GM23338 (cell line): Measurements from ENCODE around the gene ABCB8. TPM values are rescaled to one million over a fixed set of nuclear protein-coding genes. Genes with fewer than 3 reads are reported as not detected.

Source experiments
- ATAC-seq: fragments of 200-7000 bp; cut with Tn5 transposase; 3 replicates; pipeline ENCODE4 v1.9.1; 2020
- DNase-seq: peaks from one replicate; pipeline ENCODE4 v3.0.0-alpha.2; 2015; ENCODE audit warnings: low spot score
- H2AFZ ChIP-seq: fragments of 200-600 bp; sonication (generic); 2 replicates; pipeline ENCODE4 v1.8.0; 2016; ENCODE audit warnings: antibody characterized with exemption, mild to moderate bottlenecking, moderate library complexity
- H3F3A ChIP-seq: fragments of 200-600 bp; sonication (generic); replicated peaks from 2 replicates; pipeline ENCODE4 v1.8.0; 2017; ENCODE audit warnings: antibody characterized with exemption, mixed run types, low read depth
- H3K27ac ChIP-seq: fragments of 200-600 bp; sonication (generic); 2 replicates; pipeline ENCODE4 v1.6.1; 2016; ENCODE audit warnings: low read depth
- H3K27me3 ChIP-seq: fragments of 200-600 bp; sonication (generic); 2 replicates; pipeline ENCODE4 v1.8.0; 2016; ENCODE audit warnings: mild to moderate bottlenecking, mixed run types, moderate library complexity; ENCODE audit not compliant: insufficient read depth
- H3K36me3 ChIP-seq: fragments of 200-600 bp; sonication (generic); 2 replicates; pipeline ENCODE4 v1.8.0; 2016; ENCODE audit warnings: mild to moderate bottlenecking; ENCODE audit not compliant: insufficient read depth
- H3K4me1 ChIP-seq: fragments of 200-600 bp; sonication (generic); 2 replicates; pipeline ENCODE4 v1.8.0; 2016; ENCODE audit warnings: mild to moderate bottlenecking, moderate library complexity; ENCODE audit not compliant: insufficient read depth
- H3K4me2 ChIP-seq: fragments of 200-600 bp; sonication (generic); 2 replicates; pipeline ENCODE4 v1.7.1; 2017; ENCODE audit warnings: mixed run types
- H3K4me3 ChIP-seq: fragments of 200-600 bp; sonication (generic); 2 replicates; pipeline ENCODE4 v1.6.1; 2016; ENCODE audit warnings: mixed run types
- H3K79me2 ChIP-seq: fragments of 200-600 bp; sonication (generic); replicated peaks from 2 replicates; pipeline ENCODE4 v1.8.0; 2017; ENCODE audit warnings: mild to moderate bottlenecking; ENCODE audit not compliant: insufficient read depth
- H3K9me2 ChIP-seq: fragments of 200-600 bp; sonication (generic); 2 replicates; pipeline ENCODE4 v1.8.0; 2017; ENCODE audit not compliant: insufficient read depth
- H4K20me1 ChIP-seq: fragments of 200-600 bp; sonication (generic); replicated peaks from 2 replicates; pipeline ENCODE4 v1.8.0; 2017; ENCODE audit warnings: mild to moderate bottlenecking; ENCODE audit not compliant: insufficient read depth
- H3K27ac Mint-ChIP-seq: 2 replicates; pipeline ENCODE4 v1.8.0; 2020; ENCODE audit warnings: inconsistent platforms, mild to moderate bottlenecking, moderate library complexity, mixed read lengths
- H3K27me3 Mint-ChIP-seq: 3 replicates; pipeline ENCODE4 v1.8.0; 2022; ENCODE audit warnings: low read depth, mild to moderate bottlenecking, moderate library complexity, mixed read lengths, inconsistent platforms; ENCODE audit not compliant: insufficient read depth, poor library complexity
- H3K36me3 Mint-ChIP-seq: 3 replicates; pipeline ENCODE4 v1.8.0; 2021; ENCODE audit warnings: low read depth, mild to moderate bottlenecking, inconsistent platforms, moderate library complexity, mixed read lengths
- H3K4me1 Mint-ChIP-seq: 3 replicates; pipeline ENCODE4 v1.8.0; 2020; ENCODE audit warnings: mild to moderate bottlenecking, inconsistent platforms, mixed read lengths
- H3K4me3 Mint-ChIP-seq: 3 replicates; pipeline ENCODE4 v1.8.0; 2021; ENCODE audit warnings: moderate library complexity, mild to moderate bottlenecking, inconsistent platforms, mixed read lengths
- H3K9me3 Mint-ChIP-seq: 3 replicates; pipeline ENCODE4 v1.8.0; 2020; ENCODE audit warnings: moderate library complexity, mild to moderate bottlenecking, inconsistent platforms, mixed read lengths
- CREB1 ChIP-seq: fragments of 250-450 bp; sonication (Bioruptor Pico); IDR thresholded peaks from 2 replicates; pipeline ENCODE4 v1.5.0; 2020; ENCODE audit warnings: low read depth, mild to moderate bottlenecking, moderate library complexity
- EZH2 ChIP-seq: fragments of 200-600 bp; sonication (generic); IDR thresholded peaks from one replicate; pipeline ENCODE4 v1.8.0; 2017; ENCODE audit warnings: antibody characterized with exemption, mild to moderate bottlenecking, low read depth; ENCODE audit not compliant: unreplicated experiment
- EZH2phosphoT487 ChIP-seq: fragments of 200-600 bp; sonication (generic); IDR thresholded peaks from one replicate; pipeline ENCODE4 v1.8.1; 2018; ENCODE audit warnings: antibody characterized with exemption; ENCODE audit not compliant: unreplicated experiment
- JUNB ChIP-seq: IDR thresholded peaks from one replicate; pipeline ENCODE4 v1.6.1; 2016; ENCODE audit warnings: antibody characterized with exemption; ENCODE audit not compliant: unreplicated experiment
- POLR2AphosphoS5 ChIP-seq: IDR thresholded peaks from 2 replicates; pipeline ENCODE4 v1.6.1; 2016; ENCODE audit warnings: antibody characterized with exemption, low read depth
- ZNF114 ChIP-seq: fragments of 250-450 bp; sonication (Bioruptor Pico); IDR thresholded peaks from 2 replicates; pipeline ENCODE4 v1.5.0; 2020; ENCODE audit warnings: mild to moderate bottlenecking, moderate library complexity
- polyA plus RNA-seq: library from polyadenylated mRNA; unstranded; fragments of >200 nt; fragmentation: Nextera tagmentation; extraction: Ambion mirVana; gene quantifications from 2 replicates; pipeline ENCODE4 v1.2.1, GENCODE V29; 2016
- total RNA-seq: library from RNA; depleted of rRNA; stranded (reverse); fragments of >200 nt; shearing (Covaris generic); gene quantifications from 2 replicates; pipeline ENCODE4 v1.2.3, GENCODE V29; 2014
- TF ChIP-seq, protein P1 (sequence below): IDR thresholded peaks from one replicate; pipeline ENCODE4 v1.6.1; 2018; ENCODE audit warnings: antibody characterized with exemption; ENCODE audit not compliant: unreplicated experiment
- TF ChIP-seq, protein P2 (sequence below): fragments of 250-450 bp; sonication (Bioruptor Pico); IDR thresholded peaks from 2 replicates; pipeline ENCODE4 v1.5.0; 2020; ENCODE audit warnings: mild to moderate bottlenecking, moderate library complexity
- TF ChIP-seq, protein P3 (sequence below), 2 experiments: fragments of 200-600 bp in 1 of 2; sonication (generic) in 1 of 2; conservative IDR thresholded peaks; 2 replicates each; pipeline versions ENCODE4 v1.5.1 to v1.6.1; 2016 to 2017; ENCODE audit warnings: antibody characterized with exemption in 2 of 2, low read depth in 2 of 2, mild to moderate bottlenecking in 2 of 2, moderate library complexity in 1 of 2

Gene ABCB8
- total and polyA plus RNA-seq, 2 experiments from 2014 or later, result 11.4 to 27.1 TPM

DNA sequence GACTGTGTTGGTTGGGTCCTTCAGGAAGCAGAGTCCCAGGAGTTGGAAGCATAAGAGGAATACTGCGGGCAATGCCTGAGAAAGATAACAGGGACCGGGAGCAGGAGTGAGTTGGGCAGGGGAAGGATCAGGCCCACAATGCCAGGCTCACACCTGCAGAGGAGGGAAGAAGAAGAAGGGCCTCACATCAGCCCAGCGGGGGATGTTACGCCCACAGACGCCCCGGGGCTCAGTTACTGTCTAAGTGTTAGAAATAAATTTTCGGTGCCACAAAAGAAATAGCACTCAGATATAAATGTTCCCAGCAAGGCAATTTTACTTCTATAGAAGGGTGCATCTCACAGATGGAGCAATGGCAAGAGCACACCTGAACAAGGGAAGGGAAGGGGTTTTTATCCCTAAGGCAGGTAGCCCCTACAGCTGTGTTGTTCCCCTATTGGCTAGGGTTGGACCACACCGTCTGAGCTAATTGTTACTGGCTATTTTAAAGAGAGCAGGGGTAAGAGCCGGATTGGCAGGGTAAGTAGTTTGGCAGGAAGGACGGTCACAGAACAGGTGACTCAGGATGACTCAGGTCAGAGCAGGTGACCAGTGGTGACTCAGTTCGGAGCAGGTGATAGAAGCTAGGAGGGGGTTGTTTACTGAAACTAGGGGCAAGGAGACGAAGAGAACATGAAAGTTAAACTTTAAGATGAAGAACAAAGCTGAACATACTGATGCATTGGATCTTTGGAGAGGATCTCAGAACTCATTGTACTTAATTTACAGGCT lies 37.6 kb upstream of the ABCB8 start, which contains the start of gene NOS3:
Gene NOS3 (plus strand): TSS at position 602 of the 771 bp plus-strand sequence. CDS start 2,787 bp downstream, outside the sequence.
- Mint-ChIP-seq H3K9me3 (peaks cover 26% of the 10 kb centered on the region), H3K27ac (no peak within 1 kb of the TSS), H3K4me3 (no peak within 1 kb of the TSS; the same call in 2 of the 3 replicates), H3K27me3 (peaks cover 20% of the 10 kb centered on the region), H3K36me3 (peaks cover 26% of the 10 kb centered on the region), H3K4me1 (peaks cover 15% of the 10 kb centered on the region)
- Histone ChIP-seq H3K79me2 (no peaks in the 10 kb centered on the region), H4K20me1 (no peaks in the 10 kb centered on the region), H3K27ac (no peak within 1 kb of the TSS), H3K4me3 (no peak within 1 kb of the TSS), H2AFZ (no peak within 1 kb of the TSS), H3K9me2 (no peaks in the 10 kb centered on the region), H3K36me3 (no peaks in the 10 kb centered on the region), H3K27me3 (no peaks in the 10 kb centered on the region), H3K4me2 (no peak within 1 kb of the TSS), H3K4me1 (peaks cover 12% of the 10 kb centered on the region), H3F3A (no peaks in the 10 kb centered on the region)
- peak; percentile 49 for DNase-seq
- TF ChIP-seq EZH2phosphoT487, result no peak
- no peak for TF ChIP-seq ZNF114
- TF ChIP-seq, protein P1, sequence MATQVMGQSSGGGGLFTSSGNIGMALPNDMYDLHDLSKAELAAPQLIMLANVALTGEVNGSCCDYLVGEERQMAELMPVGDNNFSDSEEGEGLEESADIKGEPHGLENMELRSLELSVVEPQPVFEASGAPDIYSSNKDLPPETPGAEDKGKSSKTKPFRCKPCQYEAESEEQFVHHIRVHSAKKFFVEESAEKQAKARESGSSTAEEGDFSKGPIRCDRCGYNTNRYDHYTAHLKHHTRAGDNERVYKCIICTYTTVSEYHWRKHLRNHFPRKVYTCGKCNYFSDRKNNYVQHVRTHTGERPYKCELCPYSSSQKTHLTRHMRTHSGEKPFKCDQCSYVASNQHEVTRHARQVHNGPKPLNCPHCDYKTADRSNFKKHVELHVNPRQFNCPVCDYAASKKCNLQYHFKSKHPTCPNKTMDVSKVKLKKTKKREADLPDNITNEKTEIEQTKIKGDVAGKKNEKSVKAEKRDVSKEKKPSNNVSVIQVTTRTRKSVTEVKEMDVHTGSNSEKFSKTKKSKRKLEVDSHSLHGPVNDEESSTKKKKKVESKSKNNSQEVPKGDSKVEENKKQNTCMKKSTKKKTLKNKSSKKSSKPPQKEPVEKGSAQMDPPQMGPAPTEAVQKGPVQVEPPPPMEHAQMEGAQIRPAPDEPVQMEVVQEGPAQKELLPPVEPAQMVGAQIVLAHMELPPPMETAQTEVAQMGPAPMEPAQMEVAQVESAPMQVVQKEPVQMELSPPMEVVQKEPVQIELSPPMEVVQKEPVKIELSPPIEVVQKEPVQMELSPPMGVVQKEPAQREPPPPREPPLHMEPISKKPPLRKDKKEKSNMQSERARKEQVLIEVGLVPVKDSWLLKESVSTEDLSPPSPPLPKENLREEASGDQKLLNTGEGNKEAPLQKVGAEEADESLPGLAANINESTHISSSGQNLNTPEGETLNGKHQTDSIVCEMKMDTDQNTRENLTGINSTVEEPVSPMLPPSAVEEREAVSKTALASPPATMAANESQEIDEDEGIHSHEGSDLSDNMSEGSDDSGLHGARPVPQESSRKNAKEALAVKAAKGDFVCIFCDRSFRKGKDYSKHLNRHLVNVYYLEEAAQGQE, result no peak
- TF ChIP-seq JUNB, result no peak
- TF ChIP-seq EZH2, result no peak
- TF ChIP-seq, protein P2, sequence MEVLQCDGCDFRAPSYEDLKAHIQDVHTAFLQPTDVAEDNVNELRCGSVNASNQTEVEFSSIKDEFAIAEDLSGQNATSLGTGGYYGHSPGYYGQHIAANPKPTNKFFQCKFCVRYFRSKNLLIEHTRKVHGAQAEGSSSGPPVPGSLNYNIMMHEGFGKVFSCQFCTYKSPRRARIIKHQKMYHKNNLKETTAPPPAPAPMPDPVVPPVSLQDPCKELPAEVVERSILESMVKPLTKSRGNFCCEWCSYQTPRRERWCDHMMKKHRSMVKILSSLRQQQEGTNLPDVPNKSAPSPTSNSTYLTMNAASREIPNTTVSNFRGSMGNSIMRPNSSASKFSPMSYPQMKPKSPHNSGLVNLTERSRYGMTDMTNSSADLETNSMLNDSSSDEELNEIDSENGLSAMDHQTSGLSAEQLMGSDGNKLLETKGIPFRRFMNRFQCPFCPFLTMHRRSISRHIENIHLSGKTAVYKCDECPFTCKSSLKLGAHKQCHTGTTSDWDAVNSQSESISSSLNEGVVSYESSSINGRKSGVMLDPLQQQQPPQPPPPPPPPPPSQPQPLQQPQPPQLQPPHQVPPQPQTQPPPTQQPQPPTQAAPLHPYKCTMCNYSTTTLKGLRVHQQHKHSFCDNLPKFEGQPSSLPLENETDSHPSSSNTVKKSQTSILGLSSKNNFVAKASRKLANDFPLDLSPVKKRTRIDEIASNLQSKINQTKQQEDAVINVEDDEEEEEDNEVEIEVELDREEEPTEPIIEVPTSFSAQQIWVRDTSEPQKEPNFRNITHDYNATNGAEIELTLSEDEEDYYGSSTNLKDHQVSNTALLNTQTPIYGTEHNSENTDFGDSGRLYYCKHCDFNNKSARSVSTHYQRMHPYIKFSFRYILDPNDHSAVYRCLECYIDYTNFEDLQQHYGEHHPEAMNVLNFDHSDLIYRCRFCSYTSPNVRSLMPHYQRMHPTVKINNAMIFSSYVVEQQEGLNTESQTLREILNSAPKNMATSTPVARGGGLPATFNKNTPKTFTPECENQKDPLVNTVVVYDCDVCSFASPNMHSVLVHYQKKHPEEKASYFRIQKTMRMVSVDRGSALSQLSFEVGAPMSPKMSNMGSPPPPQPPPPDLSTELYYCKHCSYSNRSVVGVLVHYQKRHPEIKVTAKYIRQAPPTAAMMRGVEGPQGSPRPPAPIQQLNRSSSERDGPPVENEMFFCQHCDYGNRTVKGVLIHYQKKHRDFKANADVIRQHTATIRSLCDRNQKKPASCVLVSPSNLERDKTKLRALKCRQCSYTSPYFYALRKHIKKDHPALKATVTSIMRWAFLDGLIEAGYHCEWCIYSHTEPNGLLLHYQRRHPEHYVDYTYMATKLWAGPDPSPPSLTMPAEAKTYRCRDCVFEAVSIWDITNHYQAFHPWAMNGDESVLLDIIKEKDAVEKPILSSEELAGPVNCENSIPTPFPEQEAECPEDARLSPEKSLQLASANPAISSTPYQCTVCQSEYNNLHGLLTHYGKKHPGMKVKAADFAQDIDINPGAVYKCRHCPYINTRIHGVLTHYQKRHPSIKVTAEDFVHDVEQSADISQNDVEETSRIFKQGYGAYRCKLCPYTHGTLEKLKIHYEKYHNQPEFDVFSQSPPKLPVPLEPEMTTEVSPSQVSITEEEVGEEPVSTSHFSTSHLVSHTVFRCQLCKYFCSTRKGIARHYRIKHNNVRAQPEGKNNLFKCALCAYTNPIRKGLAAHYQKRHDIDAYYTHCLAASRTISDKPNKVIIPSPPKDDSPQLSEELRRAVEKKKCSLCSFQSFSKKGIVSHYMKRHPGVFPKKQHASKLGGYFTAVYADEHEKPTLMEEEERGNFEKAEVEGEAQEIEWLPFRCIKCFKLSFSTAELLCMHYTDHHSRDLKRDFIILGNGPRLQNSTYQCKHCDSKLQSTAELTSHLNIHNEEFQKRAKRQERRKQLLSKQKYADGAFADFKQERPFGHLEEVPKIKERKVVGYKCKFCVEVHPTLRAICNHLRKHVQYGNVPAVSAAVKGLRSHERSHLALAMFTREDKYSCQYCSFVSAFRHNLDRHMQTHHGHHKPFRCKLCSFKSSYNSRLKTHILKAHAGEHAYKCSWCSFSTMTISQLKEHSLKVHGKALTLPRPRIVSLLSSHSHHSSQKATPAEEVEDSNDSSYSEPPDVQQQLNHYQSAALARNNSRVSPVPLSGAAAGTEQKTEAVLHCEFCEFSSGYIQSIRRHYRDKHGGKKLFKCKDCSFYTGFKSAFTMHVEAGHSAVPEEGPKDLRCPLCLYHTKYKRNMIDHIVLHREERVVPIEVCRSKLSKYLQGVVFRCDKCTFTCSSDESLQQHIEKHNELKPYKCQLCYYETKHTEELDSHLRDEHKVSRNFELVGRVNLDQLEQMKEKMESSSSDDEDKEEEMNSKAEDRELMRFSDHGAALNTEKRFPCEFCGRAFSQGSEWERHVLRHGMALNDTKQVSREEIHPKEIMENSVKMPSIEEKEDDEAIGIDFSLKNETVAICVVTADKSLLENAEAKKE (CRISPR knock-in tag), result no peak
- no peak for TF ChIP-seq CREB1 (CRISPR knock-in tag)
- TF ChIP-seq, protein P3, sequence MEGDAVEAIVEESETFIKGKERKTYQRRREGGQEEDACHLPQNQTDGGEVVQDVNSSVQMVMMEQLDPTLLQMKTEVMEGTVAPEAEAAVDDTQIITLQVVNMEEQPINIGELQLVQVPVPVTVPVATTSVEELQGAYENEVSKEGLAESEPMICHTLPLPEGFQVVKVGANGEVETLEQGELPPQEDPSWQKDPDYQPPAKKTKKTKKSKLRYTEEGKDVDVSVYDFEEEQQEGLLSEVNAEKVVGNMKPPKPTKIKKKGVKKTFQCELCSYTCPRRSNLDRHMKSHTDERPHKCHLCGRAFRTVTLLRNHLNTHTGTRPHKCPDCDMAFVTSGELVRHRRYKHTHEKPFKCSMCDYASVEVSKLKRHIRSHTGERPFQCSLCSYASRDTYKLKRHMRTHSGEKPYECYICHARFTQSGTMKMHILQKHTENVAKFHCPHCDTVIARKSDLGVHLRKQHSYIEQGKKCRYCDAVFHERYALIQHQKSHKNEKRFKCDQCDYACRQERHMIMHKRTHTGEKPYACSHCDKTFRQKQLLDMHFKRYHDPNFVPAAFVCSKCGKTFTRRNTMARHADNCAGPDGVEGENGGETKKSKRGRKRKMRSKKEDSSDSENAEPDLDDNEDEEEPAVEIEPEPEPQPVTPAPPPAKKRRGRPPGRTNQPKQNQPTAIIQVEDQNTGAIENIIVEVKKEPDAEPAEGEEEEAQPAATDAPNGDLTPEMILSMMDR (conservative IDR thresholded peaks at IDR 0.05; ENCODE audit: low read depth in 2 of 2), result no peak
- no peak for TF ChIP-seq POLR2AphosphoS5
- no peak for ATAC-seq
